Glomerular visceral epithelial cell (primary cell): ENCODE results near the gene SMCO2.

Experiments used
- DNase-seq: peaks from one replicate; pipeline ENCODE4 v3.0.0-alpha.2; 2016; ENCODE audit errors: extremely low spot score

Gene SMCO2

GRCh38 chr12:27446436-27446835, at the start of gene SMCO2:
TSS of gene SMCO2 (plus strand) at chr12:27446736. CDS start at chr12:27470632, 23,896 bp downstream.
- DNase-seq: no peak

DNA sequence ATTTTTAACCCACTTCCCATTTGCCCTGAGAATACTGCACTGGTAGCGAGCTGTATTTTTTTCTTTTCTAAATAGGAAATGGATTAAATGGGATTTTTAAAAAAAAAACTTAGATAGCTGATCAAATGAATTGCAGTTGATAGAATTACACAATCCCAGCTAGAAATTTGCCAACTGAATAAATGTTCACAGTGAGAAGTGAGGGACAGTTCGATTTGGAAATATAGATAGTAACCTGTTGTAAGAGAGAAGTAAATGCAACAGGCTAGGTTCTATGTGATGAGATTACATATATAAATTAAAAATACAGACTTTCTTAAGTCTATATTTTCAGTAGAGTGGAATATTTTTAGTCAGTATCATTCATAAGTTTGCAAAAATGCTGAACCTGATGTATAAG, 48.1 kb upstream of the SMCO2 start:
- DNase-seq: no peak

GRCh38 chr12:27399074-27399473, 47.5 kb upstream of the SMCO2 start:
- DNase-seq: no peak

DNA sequence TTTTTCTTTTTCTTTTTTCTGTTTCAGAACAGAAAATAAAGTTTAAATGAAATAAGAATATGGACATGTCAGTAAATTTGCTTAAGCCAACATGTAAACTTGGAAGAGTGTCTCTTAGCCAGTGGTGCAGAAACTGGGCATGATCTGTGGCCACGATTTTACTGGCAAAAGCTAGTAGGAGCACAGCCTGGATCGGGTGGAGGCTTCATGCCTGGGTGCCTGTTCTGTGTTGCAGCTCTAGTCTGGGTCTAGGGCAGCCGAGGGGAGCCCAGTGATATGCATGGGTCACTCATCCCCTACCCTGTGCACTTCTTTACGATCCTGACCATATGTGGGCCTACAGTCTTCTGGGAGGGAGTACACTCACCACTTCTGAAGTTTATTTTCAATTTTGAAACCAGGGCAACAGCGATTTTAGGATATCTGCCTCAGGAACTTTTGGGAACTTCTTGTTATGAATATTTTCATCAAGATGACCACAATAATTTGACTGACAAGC, 45.6 kb upstream of the SMCO2 start:
- DNase-seq: no peak

GRCh38 chr12:27412047-27412446, 34.5 kb upstream of the SMCO2 start:
- no peak for DNase-seq

DNA sequence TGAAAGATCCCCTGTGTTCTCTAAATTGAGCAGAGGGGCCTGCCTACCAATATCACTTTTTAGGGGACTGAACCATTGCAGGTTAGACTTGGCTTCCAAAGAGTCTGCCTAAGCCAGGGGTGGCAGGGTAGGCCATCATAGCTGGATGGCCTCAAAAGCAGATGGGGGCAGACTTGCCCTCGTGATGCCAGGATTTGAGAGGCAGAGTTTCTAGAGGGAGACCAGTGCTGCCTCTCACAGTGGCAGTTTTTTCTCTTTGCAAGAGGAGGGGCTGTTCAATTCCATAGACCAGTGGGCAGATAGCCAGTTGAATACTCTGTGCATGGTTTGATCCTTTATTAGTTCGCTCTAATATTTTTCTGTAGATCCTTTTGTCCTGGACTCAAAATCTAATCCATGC, 23.8 kb upstream of the SMCO2 start:
- DNase-seq: no peak

DNA sequence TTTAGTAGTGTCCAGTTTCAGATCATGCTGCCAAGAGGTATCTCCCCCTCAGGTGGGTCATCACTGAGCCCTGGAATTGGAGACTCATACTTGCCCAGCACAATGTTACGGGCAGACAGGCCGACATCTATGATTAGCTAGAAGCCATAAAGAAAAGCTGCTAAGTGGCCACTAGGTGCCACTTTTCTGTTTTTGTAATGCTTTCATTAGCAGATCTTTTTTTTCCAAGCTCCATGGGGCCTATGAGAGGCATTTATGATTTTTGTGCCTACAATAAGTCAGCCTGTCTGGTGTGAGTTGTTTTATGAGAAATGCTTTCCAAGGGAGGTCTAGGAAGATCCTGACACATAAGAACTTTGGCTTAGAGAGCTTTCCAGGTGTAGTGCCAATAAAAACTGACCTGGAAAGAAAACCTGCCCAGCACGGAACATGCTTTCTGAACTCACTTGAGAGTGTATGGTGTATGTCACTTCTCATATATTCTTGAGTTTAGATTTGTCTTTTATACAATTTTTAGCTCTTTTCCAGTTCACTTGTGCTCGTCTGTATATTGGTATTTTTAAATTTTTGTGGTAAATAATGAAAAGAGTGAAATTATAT, 21.8 kb upstream of the SMCO2 start:
- DNase-seq: peak; percentile 40

GRCh38 chr12:27425306-27425705, 21.2 kb upstream of the SMCO2 start:
- no peak for DNase-seq

- DNase-seq: no peak
Observed at GRCh38 chr12:27426743-27427487, 19.6 kb upstream of the SMCO2 start.

DNA sequence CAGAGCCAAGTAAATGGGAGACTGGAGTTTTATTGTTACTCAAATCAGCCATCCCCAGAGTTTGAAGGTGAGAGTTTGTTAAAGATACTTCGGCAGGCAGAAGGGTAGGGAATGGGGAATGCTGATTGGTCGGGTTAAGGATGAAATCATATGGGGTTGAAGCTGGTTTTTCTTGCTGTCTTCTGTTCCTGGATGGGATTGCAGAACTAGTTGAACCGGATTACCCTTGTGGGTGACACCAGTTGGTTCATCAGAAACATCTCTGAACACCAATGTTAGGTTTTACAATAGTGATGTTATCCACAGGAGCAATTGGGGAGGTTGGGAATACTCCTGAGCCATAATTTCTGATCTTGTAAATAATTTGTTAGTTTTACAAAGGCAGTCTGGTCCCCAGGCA, 18.7 kb upstream of the SMCO2 start:
- DNase-seq: no peak

- DNase-seq: no peak
Observed at GRCh38 chr12:27428466-27428865, 18.1 kb upstream of the SMCO2 start.

- DNase-seq: no peak
Observed at GRCh38 chr12:27429606-27430005, 16.9 kb upstream of the SMCO2 start.

GRCh38 chr12:27431185-27431584, 15.4 kb upstream of the SMCO2 start:
- DNase-seq: no peak

DNA sequence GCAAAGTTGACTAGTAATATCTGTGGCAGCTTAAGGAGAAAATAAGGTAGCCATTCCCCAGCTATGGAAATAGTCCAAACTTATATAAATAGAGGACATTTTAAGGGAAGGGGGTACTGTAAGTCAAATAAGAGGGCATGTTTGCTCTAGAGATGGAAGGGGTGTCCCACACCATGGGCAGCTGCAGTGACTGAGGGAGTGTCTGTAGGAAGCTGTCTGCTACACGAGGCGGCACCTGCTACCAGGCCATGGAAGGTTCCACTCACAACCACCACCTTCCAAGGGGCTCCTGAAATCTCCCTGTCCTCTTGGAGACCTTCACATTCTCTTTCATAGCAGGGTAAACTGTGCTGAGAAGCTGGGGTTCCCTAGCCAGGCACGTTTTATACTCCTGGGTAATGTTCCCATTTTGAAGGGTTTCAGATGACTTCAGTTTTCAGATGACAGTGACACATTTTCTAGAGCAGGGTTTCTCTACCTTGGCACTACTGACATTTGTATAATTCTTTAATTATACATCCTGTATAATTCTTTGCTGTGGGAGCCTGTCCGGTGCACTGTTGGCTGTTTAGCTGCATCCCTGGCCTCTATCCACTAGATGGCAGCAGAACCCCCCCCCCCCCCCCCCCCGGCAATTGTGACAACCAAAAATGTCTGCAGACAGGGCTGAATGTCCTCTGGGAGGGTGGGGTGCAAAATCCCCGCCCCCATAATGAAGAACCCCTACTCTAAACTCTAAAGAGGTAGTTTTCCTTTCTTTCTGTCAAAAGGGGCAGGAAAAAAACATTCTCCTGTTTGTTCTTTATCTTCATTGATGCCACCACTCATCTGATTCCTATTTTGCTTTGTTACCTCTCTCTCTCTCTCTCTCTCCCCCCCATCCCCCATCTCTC, 11.6 kb upstream of the SMCO2 start:
- peak; percentile 29 for DNase-seq

DNA sequence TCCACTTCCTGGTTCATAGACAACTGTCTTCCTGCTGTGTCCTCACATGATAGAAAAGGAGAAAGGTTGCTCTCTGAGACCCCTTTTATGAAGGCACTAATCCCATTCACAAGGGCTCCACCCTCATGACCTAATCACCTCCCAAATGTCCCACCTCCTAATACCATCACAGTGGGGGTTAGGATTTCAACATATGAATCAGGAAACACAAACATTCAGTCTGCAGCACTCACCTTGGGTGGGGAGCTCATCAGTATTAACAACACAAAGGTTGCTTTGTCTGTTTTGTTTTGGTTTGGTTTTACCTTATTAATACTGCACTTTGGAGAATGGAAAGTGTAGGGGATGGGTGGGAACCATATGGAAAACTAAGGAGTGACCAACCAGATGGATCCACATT, 10.5 kb upstream of the SMCO2 start:
- no peak for DNase-seq

DNA sequence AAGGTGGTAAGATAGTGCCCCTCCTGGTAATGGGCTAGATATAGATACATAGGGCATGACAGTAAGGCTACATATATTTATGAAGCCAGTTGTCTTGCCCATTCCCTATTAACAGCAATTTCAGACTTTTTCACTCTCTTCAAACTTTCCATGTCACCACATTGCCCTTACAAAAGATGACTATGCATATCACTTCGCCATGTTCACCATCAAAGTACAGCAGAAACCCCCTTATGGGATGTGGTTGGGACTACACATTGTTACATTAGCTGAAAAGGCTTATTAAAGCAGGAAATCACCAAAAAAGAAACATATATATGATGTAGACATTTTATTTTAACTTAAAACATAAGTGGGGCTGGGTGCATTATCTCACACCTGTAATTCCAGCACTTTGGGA, 9.8 kb upstream of the SMCO2 start:
- DNase-seq: no peak

GRCh38 chr12:27437839-27438238, 8.7 kb upstream of the SMCO2 start:
- no peak for DNase-seq

GRCh38 chr12:27447761-27448160, 1.2 kb downstream of the SMCO2 start:
- DNase-seq: no peak

DNA sequence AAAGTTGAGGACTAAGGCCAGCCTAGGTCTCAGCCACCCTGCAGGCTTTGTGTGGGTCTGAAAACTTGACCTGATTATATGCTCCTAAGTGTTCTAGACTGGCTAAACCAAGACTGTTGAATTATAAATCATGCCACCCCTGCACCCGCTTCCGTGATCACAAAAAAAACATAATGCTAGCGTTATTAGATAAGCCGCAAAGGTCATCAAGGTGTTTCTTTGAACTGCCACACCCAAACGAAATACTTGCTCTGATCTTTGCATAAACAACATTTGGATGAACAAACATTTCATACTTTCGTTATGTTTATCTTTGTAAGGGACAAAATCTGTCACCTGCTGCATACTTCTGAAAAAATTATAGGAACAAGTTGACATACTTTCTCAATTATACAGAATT, 2.5 kb downstream of the SMCO2 start:
- no peak for DNase-seq

- no peak for DNase-seq
Observed at GRCh38 chr12:27449893-27450534, 3.5 kb downstream of the SMCO2 start.

GRCh38 chr12:27451036-27451825, 4.7 kb downstream of the SMCO2 start:
- DNase-seq: no peak
